Common myeloid progenitor, CD34-positive (primary cell): ENCODE measurements around the gene RAB18.

Experiments
- CTCF ChIA-PET: fragments of 350-600 bp; sonication (Branson Sonifier 250); formaldehyde crosslinking; loops from one replicate; lab custom pipeline; 2021; ENCODE audit warnings: antibody characterized with exemption; lab: Charles Lee
- POLR2A ChIA-PET: fragments of 350-600 bp; sonication (Branson Sonifier 250); formaldehyde crosslinking; loops from one replicate; lab custom pipeline; 2021; ENCODE audit warnings: antibody characterized with exemption; lab: Charles Lee
- DNase-seq, 3 donors: peaks; one replicate each; pipeline versions ENCODE4 v3.0.0 to v3.0.0-alpha.2; 2013
- H3K27ac ChIP-seq, 2 experiments: 1 replicate in 1 of 2; 2 replicates in 1 of 2; pipeline ENCODE4 v1.7.0; 2013; ENCODE audit warnings: inconsistent platforms in 2 of 2, low read length in 2 of 2, mild to moderate bottlenecking in 2 of 2, low read depth in 1 of 2, moderate library complexity in 1 of 2; ENCODE audit not compliant: severe bottlenecking in 2 of 2, insufficient read depth in 1 of 2, poor library complexity in 1 of 2
- H3K27me3 ChIP-seq, 5 experiments: replicated peaks in 2 of 5; 1 replicate in 3 of 5; 2 replicates in 2 of 5; pipeline versions ENCODE4 v1.6.1 to v1.7.0; 2013; ENCODE audit warnings: low read length in 4 of 5, mild to moderate bottlenecking in 2 of 5, moderate library complexity in 2 of 5, inconsistent platforms in 1 of 5; ENCODE audit not compliant: insufficient read depth in 5 of 5, control insufficient read depth in 4 of 5
- H3K36me3 ChIP-seq, 4 experiments: 1 replicate in 2 of 4; 2 replicates in 2 of 4; pipeline versions ENCODE4 v1.6.1 to v1.7.0; 2013; ENCODE audit warnings: low read length in 3 of 4, control low read depth in 1 of 4, mild to moderate bottlenecking in 1 of 4; ENCODE audit not compliant: control insufficient read depth in 4 of 4, insufficient read depth in 4 of 4
- H3K4me1 ChIP-seq, 4 experiments: 1 replicate in 3 of 4; 2 replicates in 1 of 4; pipeline versions ENCODE4 v1.6.1 to v1.7.1; 2013; ENCODE audit warnings: low read length in 3 of 4, mild to moderate bottlenecking in 3 of 4, control low read depth in 1 of 4, inconsistent platforms in 1 of 4, moderate library complexity in 1 of 4; ENCODE audit not compliant: control insufficient read depth in 4 of 4, insufficient read depth in 4 of 4; ENCODE audit errors: control extremely low read depth in 1 of 4
- H3K4me3 ChIP-seq, 7 experiments: 1 replicate in 4 of 7; 2 replicates in 3 of 7; pipeline versions ENCODE4 v1.5.1 to v1.7.0; 2013; ENCODE audit warnings: mild to moderate bottlenecking in 7 of 7, low read length in 6 of 7, moderate library complexity in 6 of 7, inconsistent platforms in 2 of 7, low read depth in 2 of 7, control low read depth in 1 of 7; ENCODE audit not compliant: insufficient read depth in 4 of 7, control insufficient read depth in 1 of 7; ENCODE audit errors: extremely low read depth in 1 of 7
- H3K9me3 ChIP-seq, 5 experiments: 1 replicate in 4 of 5; 2 replicates in 1 of 5; pipeline versions ENCODE4 v1.6.1 to v1.7.1; 2013; ENCODE audit warnings: low read length in 4 of 5, mild to moderate bottlenecking in 2 of 5, inconsistent platforms in 1 of 5, low read depth in 1 of 5, moderate library complexity in 1 of 5; ENCODE audit not compliant: control insufficient read depth in 4 of 5, insufficient read depth in 2 of 5; ENCODE audit errors: control extremely low read depth in 1 of 5
- WGBS: methylation state at CpG from one replicate; pipeline ENCODE4 v1.1.5; 2013; ENCODE audit not compliant: insufficient coverage; 5-methylcytosine and 5-hydroxymethylcytosine counted together

Gene RAB18

DNA sequence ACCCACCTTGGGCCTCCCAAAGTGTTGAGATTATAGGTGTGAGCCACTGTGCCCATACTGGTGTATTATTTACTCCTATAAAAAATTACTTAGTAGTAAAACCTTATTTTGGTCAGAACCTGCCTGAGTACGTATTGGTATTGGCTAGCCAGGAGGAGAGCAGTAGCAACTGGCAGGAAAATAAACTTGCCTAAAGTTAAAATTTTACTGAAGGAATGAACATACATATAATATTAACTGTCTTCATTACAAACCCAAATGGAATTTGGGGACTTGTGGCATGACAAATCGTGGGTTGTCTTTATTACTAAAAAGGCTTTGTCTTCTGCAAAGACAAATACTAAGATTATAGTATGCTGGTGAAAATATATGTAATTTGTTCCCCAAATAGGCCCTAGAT is 8.4 kb downstream of the RAB18 start:
- Histone ChIP-seq H3K4me3 (no peak overlapping the region), H3K27ac (no peak overlapping the region), H3K4me1 (peaks cover 0 to 7% (median 4%) of the 10 kb centered on the region in 4 experiments), H3K27me3 (no peaks in the 10 kb centered on the region), H3K36me3 (peaks cover 0 to 37% (median 17%) of the 10 kb centered on the region in 4 experiments), H3K9me3 (no peaks in the 10 kb centered on the region)
- no CpG with 5 or more reads among the region's 2 CpGs for WGBS
- DNase-seq, result no peak
- POLR2A ChIA-PET, result no interaction called here
- CTCF ChIA-PET, result no interaction called here

DNA sequence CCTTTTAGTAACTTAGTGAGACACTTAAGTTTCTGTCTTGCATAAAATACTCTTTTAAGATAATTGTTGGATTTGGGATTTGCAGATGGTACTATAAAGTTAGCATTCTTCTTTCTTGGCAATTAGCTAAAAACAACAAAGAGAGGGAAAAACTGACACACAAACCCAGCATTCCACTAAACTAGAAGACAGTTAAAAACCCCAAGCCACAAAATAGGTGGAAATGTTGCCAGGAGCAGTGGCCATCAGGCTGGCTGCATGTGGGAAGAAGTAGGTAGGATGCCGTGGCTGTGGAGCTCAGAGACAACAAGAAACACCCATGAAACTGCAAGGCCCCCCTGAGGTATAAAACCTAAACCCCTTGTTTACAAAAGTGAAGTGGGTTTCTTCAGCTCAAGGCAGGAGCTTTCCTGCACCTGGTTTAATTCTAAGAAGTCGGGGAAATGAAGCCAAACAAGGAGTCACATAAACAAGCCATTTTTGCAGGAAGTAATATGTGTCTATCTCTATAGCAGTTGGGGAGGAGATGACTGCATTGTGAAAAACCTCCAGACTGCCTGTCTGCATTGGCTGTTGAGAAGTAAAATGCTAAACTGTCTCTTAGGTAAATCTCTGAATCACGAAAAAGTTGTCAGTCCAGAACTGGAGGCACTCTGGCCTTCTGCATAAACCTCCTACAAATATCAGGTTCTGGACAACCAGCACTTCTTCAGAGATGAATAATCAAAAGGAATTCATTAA is 9.5 kb downstream of the RAB18 start:
- peak overlapping the region in 1 of 2 experiments; percentile 7 for H3K27ac ChIP-seq
- no peak overlapping the region for H3K4me3 ChIP-seq
- WGBS, result 71% methylated on average over 2 of the region's 3 CpGs
- no peak for DNase-seq
- peaks cover 0 to 7% (median 4%) of the 10 kb centered on the region in 4 experiments for H3K4me1 ChIP-seq
- peaks cover 0 to 3% (median 0%) of the 10 kb centered on the region in 5 experiments for H3K9me3 ChIP-seq
- POLR2A ChIA-PET, result interaction anchor here (0.7 to 1.2 kb wide), 2 partner anchors 8 to 10 kb away, joined by 3 to 5 read pairs; partner anchors contain the start of gene RAB18
- CTCF ChIA-PET, result no interaction called here
- H3K27me3 ChIP-seq, result no peaks in the 10 kb centered on the region
- H3K36me3 ChIP-seq, result peaks cover 0 to 39% (median 19%) of the 10 kb centered on the region in 4 experiments

DNA sequence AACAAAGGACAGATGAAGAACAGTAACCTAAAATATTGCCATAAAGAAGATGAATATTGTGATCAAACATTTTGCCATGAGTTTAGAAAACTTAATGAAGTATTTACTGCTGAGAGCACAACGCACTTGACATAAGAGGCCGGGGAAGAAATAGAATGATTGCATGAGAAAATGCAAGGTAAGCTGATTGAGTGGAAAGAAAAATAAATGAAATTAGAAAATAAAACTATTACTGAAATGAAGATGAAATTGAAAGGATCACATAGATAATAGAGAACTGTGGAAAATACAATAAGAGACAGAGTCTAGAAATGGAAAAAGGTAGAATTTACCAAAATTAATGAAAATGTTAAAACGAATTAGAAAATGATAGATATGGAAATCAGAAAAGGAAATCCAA is 10.1 kb downstream of the RAB18 start:
- Histone ChIP-seq H3K36me3 (peaks cover 0 to 39% (median 19%) of the 10 kb centered on the region in 4 experiments), H3K4me1 (peaks cover 0 to 7% (median 4%) of the 10 kb centered on the region in 4 experiments), H3K9me3 (peaks cover 0 to 3% (median 0%) of the 10 kb centered on the region in 5 experiments), H3K27me3 (no peaks in the 10 kb centered on the region), H3K27ac (peak overlapping the region in 1 of 2 experiments; percentile 7), H3K4me3 (no peak overlapping the region)
- ChIA-PET POLR2A (interaction anchor here (0.7 to 1.2 kb wide), 2 partner anchors 9 to 10 kb away, joined by 3 to 5 read pairs; partner anchors contain the start of gene RAB18), CTCF (no interaction called here)
- no peak for DNase-seq
- 100% methylated on average over 2 of the region's 3 CpGs for WGBS

DNA sequence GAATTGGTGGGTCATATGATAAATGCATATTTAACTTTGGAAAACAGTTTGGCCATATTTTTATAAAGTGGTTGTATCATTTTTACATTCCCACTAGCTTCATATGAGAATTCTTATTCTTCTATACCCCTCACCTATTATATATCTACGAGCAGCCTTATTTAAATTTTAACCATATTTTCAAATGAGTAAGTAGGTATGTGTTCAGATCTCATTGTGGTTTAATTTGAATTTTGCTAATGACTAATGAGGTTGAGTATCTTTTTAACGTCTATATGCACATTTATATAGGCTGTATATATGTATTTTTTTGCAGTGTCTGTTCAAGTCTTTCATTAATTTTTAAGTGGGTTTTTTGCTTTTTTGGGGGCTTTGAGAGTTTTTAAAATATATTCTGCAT is 14.2 kb downstream of the RAB18 start:
- ChIA-PET CTCF (no interaction called here), POLR2A (interaction anchor here (0.7 kb wide), 1 partner anchor 14 kb away, joined by 4 read pairs; the partner anchor contains the start of gene RAB18)
- Histone ChIP-seq H3K27me3 (no peaks in the 10 kb centered on the region), H3K27ac (no peak overlapping the region), H3K9me3 (peaks cover 0 to 3% (median 0%) of the 10 kb centered on the region in 5 experiments), H3K4me3 (no peak overlapping the region), H3K36me3 (peaks cover 0 to 20% (median 7%) of the 10 kb centered on the region in 4 experiments), H3K4me1 (peaks cover 0 to 7% (median 4%) of the 10 kb centered on the region in 4 experiments)
- DNase-seq, result no peak
- WGBS, result no CpG with 5 or more reads among the region's 2 CpGs

DNA sequence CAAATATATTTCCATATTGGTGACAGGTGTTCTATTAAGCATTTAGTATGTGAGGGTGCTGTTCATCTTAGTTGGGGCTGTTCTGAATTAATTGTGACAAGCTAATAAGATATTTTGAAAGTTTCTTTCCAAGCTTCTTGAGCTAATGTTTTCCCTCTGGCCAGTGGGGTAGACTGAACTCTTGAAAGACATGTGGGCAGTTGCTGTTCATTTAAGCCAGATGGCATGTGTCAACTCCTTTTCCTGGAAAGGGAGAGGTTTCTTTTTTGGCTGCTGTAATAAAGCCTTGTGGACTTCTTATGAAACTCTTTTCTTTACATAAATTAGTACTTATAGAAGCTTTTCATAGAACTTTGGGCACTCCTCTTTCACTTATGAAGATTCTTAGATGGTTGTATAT is 21.7 kb downstream of the RAB18 start:
- Histone ChIP-seq H3K27ac (no peak overlapping the region), H3K4me3 (no peak overlapping the region), H3K36me3 (peaks cover 0 to 5% (median 3%) of the 10 kb centered on the region in 4 experiments), H3K4me1 (peaks cover 0 to 36% (median 20%) of the 10 kb centered on the region in 4 experiments), H3K9me3 (no peaks in the 10 kb centered on the region), H3K27me3 (no peaks in the 10 kb centered on the region)
- DNase-seq, result peak in 1 of 3 donors; percentile 26
- POLR2A ChIA-PET, result no interaction called here
- CTCF ChIA-PET, result interaction anchor here (0.8 to 1.4 kb wide), 2 partner anchors 19 to 22 kb away, joined by 3 read pairs; partner anchors contain the start of gene RAB18

DNA sequence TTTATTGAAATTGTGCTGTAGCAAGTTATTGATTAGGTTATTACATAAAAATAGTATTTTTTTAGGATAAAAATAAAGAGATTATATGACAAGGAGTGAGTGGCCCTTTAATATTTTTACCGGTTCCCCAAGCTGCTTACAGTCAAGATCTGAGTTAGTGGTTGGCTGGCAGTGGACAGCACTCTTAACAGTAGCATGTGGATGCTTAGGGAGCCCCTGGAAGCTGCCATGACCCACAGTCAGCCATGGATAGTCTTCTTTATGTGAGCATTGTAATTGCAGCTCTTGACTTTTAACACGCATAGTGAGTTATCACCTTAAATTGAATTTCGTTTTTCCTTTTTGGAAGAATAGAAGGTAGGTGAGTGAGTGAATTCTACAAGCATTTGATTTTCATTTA is 22.1 kb downstream of the RAB18 start:
- H3K36me3 ChIP-seq, result peaks cover 0 to 5% (median 3%) of the 10 kb centered on the region in 4 experiments
- peaks cover 0 to 36% (median 20%) of the 10 kb centered on the region in 4 experiments for H3K4me1 ChIP-seq
- ChIA-PET CTCF (interaction anchor here (0.8 kb wide), 1 partner anchor 22 kb away, joined by 3 read pairs; the partner anchor contains the start of gene RAB18), POLR2A (no interaction called here)
- H3K4me3 ChIP-seq, result no peak overlapping the region
- no peaks in the 10 kb centered on the region for H3K27me3 ChIP-seq
- no peak for DNase-seq
- 90% methylated on average over 1 of the region's 3 CpGs for WGBS
- H3K9me3 ChIP-seq, result no peaks in the 10 kb centered on the region
- no peak overlapping the region for H3K27ac ChIP-seq
